C1 segment of cervical spinal cord (tissue), 14 donors: ENCODE measurements around the gene TENM3.

ENCODE experiments used
- DNase-seq, 14 donors: peaks; one replicate each; lab custom pipeline; 2025; lab: John Stamatoyannopoulos, UW

The TENM3 gene

GRCh38 chr4:182254026-182254780 is 11.0 kb downstream of the TENM3 start:
- DNase-seq: no peak

DNA sequence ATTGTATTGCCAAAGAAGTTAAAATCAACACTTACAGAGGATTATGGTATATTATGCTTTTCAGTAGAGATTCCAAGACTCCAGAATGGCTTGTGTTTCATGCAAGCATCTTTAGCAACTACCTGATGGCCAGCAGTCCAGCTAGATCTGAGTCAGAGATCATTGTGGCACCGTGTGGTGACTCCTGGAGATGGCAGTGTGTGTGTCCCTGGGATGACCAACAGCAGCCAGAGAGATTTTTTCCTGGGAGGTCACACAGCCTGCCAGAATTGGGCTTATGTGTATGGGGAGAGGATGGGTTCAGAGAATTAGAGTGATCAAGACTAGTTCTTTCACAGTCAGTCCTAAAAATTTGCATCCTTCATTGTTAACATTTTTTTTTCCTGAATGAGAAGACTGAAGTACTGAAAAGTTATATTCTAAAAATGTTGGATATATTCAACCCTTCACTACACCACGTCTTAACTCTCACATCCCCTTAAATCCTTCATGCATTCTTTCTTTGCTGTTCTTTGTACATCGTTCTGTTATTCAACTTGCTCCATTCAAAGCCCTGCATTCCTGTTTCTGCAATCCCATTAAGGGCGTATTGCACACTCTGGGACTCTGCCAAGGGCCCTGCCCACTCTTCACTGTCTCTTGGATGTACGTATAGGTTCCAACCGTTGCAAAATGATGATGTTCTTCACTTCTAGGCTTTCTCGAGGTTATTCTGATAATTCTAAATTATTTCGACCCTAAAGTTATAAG is 12.4 kb downstream of the TENM3 start:
- DNase-seq: no peak

DNA sequence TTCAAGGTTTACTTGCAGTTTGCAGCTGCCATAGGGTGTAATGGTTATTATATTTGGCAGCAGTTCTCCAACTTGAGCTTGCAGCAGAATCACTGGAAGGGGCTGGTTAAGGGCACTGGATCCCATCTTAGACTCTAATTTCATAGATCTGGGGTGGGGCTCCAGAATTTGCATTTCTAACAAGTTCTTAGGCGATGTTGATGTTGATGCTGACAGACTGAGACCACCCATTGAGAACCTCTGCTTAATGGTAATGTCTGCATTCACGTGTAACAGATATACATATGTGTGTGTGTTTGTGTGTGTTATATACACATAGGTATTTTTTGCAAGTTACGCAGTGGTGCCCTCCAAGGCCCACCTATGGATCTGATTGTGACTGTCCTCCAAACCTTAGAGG is 13.8 kb downstream of the TENM3 start:
- no peak for DNase-seq

DNA sequence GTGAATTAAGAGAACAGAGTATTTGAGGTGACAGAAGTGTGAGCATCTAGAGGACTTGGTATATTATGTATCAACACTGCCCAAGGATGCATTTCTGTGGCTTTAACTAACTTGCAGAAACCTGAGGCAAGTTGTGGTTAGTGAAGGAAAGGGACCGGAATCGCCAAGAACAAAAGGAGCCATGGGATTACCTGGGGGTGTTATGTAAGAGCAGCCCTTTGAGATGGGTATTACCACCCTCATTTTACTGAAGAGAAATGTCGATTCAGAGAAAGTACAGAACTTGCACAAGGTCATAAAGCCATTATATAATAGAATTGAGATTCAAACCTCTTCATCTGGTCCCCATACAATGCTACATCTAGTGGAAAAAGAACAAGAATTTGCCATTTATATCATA is 14.3 kb downstream of the TENM3 start:
- no peak for DNase-seq

DNA sequence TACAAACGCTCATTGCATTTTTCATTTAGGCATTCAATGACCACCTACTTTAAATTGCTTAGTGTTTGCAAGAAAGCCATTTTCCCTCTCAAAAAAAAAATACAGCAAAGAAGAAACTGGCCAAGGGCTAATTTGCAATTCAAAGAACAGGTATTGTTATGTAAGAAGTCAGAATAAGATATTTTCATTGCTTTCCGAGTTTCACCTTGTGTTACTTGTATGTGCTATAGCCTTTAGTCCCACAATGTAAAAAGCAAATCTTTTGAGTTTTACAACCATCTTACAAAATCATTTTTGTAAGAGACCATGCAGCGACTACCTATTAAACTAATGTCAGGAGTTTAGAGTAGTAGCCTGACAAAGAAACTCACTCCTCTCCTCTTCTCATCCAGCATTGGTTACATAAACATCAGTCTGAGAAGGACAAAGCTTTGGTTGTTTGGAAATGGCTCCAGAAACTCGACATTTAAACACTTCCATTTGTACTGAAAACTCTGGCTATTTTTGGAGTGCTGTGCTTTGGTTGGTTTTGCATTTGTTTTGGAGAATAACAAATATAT is 15.3 kb downstream of the TENM3 start:
- DNase-seq: no peak

DNA sequence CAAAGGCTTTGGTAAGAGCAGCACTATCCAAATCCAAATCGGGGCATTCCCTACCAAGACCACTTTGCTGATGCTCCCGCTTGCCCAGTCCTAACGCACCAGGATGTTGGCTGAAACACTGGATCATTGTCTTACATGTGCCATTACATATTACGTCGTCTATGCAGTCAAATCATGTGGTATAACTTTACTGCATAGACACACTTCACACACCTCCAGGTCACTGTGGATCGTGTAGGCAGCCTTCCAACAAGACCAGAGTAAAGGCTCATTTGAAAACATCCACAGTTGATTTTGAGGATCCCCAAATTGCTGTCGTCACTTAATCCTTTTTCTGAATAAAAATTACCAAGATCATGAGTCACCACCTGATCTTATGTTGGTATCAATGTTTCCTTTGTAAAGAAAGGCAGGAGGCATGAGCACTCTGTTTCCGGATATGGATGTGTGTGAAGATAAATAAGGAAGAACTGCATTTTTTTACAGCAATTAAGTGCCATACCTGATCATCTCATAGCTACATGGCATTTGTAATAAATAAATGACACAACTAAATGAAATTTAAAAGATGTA is 18.5 kb downstream of the TENM3 start:
- DNase-seq: no peak

GRCh38 chr4:182263562-182263961 is 20.4 kb downstream of the TENM3 start:
- DNase-seq: no peak

DNA sequence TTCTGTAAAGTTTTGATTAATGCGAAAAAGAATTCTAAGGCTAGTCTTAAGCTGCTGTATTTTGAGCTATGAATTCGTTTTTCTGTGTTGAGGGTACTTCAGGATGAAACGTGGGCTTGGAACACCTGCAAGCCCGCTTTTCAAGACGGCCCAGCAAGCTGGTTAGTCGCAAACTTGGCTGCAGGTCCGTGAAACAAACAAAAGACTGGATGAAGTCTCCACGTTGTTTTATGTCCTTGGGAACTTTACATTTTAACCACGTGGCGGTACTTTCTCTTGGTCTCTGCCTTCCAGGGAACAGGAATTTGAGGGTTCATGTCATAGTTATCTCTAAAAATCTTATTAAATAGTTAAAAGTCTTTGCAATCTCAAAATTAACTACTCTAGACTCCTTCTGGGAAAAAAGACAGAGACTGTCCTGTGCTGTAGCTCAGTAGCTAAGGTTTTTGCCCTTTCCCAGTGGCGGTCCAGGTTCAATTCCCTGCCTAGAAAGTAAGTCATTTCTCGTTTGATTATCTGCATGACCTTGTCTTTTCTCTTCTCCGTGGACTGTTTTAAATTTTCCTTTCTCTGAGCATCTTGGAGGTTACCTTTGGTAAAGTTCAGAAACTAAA is 21.0 kb downstream of the TENM3 start:
- DNase-seq: no peak

- DNase-seq: no peak
These were observed 22.7 kb downstream of the TENM3 start for GRCh38 chr4:182265881-182266280.

GRCh38 chr4:182267048-182267447 is 23.8 kb downstream of the TENM3 start:
- DNase-seq: no peak

GRCh38 chr4:182268966-182269365 is 25.8 kb downstream of the TENM3 start:
- no peak for DNase-seq

- no peak for DNase-seq
These were observed 28.5 kb downstream of the TENM3 start for GRCh38 chr4:182271731-182272130.

GRCh38 chr4:182272151-182272550 is 28.9 kb downstream of the TENM3 start:
- DNase-seq: no peak

DNA sequence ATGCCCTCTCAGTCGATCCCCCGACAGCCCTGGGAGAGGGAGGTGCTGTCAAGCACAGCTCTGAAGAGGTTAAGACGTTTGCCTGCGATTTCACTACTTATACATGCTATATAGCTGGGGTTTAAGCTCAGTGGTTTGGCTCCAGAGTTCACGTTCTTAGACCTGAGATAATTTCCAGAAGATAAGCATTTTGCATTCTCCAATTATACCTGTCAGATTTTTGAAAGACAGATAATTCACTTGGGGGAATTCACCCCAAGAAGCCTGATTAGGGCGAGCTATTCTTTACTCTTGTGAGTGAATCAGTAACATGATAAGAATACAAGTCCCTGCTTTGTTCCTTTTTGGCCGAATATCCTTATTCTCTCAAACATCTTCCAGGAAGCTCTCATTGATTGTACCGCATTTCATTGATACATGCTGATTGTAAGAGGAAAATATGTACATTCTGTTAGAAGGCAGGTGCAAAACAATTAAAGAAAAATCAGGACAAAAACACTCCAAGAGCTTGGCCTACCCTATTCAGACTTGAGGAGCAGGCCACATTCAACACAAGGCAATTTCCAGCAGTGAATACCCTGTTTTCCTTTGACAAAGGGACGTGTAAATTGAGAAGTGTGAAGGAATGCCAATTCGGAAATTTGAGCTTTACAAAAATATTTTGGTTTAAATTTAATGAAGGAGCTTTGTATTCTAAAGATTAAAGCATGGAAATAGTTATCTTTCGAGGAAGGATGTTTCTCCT is 30.2 kb downstream of the TENM3 start:
- DNase-seq: no peak

GRCh38 chr4:182276210-182277109 is 33.3 kb downstream of the TENM3 start:
- DNase-seq: no peak

DNA sequence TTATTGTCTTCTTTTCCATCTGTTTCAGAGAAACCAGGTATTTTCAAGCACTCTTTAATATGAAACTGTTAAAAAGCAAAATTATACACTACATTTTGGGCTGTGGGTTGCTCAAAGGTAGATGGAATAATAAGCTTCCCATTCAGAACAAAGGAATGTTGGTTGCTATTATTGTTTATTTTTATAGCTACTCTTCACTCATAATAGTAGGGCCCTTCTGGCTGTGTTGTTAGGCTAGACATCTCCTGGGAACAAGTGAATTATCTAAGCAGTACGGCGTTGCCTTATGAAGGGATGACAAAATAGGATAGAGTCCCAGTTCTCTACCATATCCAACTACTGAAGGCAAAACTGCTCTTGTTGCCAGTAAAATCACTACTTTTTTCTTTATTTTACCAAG is 34.2 kb downstream of the TENM3 start:
- DNase-seq: no peak

DNA sequence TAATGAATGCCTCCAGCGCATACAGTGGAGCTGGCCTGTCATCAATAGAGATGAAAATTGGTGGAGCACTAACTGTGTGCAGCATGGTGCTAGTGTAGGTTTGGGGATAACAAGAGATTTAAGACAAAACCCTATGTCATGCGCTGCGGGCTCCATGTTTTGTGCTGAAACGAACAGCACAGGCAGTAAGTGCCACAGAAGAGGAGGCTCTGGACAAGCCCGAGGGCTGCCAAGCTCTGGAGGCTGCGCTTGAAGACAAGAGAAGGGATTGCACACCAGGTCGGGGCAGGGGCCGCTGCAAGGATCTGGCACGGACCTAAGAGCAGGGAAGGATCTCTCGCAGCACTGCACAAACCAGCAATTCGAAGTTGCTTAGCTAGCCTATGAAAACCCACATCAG is 35.5 kb downstream of the TENM3 start:
- no peak for DNase-seq

DNA sequence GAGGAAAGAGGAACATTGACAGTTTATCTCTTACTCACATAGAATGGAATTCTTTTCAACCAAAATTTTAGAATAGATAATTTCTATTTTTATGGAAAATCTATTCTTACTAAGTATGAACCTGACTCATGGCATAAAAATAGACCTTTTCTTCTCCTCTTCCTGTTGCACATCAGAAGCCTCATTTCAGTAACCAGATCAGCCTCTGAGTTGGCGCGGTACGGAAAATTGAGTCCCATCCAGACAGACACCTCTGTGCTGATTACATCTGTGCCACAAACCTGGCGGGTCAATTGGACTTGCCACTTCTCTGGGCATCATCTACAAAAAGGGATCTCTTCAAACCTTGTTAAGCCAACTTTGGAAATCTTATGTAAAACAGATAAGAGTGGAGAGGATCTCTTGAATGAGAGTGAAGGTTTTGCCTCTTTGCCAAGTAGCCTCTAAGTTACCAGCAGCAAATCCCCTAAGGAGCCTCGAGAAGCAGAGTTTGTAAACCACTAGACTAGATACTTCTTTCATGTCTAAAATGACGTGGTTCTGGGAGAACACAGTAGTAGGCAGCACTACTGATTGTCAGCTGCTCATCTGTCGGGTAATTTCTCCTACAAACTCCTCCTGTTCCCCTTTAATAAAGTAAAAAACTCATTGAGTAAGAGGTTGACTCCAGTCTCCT is 37.4 kb downstream of the TENM3 start:
- no peak for DNase-seq

DNA sequence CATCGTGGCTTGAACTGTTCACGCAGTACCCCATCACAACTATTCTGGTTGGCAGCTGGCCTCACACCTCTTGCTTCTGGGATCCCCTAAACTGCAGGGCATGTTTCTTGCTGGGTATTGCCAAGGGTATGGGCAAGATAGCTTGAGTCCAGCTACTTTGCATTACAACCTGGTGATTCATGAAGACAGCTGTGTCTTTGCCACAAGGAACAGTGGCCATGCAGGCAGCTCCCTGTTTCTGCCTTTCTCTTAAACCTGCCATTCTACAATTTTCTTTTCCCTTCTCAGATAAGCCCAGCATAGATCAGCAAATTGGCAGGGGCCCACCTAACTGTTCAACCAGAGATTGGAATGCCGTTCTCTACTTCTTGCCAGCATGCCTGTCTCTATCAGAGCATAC is 42.8 kb downstream of the TENM3 start:
- DNase-seq: no peak

- no peak for DNase-seq
These were observed 43.7 kb downstream of the TENM3 start for GRCh38 chr4:182286931-182287330.
